GM21423 (cell line): Measurements from ENCODE around the gene TSTD2.
"Not testable (repeated sequence)": the region's sequence is repeated elsewhere in the genome, so short reads cannot be mapped to it uniquely, and the experiment has no call there.

Experiments
- ATAC-seq: cut with Tn5 transposase; IDR thresholded peaks from one replicate; pipeline ENCODE4 v1.9.1; 2021; ENCODE audit warnings: mild to moderate bottlenecking, moderate library complexity; ENCODE audit not compliant: unreplicated experiment

The TSTD2 gene

DNA sequence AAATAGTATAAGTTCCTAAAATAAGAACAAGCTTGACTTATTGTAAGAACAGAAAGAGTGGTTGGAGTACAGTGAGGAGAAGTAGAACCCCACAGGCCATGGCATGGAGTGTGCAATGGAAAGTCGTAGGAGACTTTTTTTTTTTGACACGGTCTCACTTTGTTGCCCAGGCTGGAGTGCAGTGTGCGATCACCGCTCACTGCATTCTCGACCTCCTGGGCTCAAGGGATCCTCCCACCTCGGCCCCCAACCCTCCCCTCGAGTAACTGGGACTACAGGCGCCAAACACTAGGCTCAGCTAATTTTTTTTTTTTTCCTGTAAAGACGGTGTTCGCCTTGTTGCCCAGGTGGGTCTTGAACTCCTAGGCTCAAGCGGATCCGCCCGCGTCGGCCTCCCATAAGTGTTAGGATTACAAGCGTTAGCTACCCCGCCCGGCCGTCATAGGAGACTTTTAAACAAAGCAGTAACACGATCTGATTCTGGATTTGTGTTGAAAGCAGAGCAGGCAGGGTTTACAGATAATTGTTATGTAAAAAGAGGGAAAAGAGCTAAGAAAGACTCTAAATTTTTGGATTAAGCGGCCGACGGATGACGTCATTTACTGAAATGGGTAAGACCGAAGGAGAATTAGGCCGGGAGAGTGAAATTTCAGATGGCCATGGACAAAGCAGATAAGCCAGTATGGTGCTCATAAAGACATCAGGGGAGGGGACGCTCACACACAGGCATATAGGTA lies 752 bp downstream of the TSTD2 start:
- ATAC-seq = peak; percentile 0

DNA sequence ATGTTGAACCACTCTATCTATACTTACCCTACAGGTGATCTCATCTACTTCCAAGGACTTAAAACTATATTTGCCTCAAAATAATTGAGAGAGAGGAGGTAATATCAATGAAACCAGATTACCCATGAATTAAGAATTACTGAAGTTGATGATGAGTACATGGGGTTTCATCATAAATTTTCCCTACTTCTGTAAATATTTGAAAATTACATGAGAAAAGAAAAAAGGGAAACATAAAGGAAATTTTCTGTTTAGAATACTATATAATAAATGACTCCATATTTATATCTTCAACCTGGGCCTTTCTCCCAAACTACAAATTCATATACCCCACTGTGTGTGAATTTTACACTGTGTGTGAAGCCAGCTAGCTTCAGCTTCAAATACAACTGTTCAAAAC lies 2.6 kb downstream of the TSTD2 start:
- ATAC-seq = no peak

DNA sequence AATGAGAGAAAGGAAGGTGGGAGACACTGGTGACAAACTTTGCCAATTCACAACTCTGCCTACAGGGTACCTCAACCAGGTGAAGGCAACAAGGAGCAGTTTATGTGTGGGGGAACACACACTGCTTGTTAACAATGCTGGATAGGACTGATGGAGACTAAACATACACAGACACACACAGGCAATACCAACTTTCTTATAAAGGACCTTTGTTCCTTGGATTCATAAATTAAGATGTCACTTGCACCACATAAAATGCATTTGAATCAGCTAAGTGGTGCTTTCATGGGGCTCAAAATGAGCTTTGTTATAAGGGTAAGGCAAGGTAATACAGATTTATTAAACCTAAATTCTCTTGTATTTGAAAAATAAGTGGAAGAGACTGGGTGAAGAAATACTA lies 4.0 kb downstream of the TSTD2 start:
- no peak for ATAC-seq

DNA sequence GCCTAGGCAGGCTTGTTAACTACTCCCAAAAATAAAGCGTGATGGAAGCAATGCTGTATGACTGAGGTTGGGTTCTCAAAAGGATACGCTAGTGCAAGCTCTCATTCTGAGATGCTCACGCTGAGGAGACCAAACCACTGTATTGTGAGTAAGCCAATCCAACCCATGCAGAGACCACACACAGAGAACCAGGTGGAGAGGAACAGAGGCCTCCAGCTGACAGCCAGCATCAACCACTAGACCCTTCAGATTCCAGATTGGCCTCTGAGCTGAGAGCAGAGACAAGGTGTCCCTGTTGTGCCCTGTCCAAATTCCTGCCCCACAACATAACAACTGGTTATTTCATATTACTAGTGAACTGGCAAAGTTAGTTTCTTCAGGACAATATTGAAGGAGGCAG lies 4.5 kb downstream of the TSTD2 start:
- ATAC-seq = no peak

DNA sequence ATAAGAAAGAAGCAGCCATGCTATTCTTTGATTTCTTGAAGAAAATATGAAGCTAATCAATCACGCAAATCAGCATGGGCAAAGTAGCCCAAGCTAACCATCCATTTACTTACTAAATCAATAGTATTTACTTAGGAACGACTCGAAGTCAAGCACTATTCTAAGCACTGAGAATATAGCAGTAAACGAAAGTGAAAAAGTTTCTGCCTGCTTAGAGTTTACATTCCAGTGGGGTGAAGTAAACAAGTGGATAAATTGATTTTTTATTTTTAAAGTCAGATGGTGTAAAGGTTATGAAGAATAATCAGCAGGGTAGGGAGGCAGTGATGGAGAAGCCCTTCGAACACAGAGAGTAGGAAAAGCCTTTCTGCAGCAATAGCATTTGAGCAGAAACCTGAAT lies 5.5 kb downstream of the TSTD2 start:
- ATAC-seq = no peak

DNA sequence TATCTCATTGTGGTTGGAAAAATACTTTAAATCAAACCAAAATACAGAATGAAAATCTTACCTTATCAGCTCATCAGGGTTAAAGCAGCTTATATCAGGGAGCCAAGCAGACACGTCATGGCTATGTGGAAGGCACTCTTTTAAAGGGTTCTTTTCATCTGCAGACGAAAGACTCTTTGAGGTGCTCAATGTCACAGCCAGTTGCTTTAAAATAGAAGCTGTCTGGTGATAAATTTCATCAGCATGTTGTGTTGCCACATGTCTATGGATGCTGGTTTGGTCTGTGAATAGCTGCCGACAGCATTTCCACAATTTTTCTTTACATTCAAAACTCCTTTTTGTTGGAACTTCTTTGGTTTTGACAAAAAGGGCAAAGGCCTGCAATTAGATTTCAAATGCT lies 7.5 kb downstream of the TSTD2 start:
- ATAC-seq = no peak

DNA sequence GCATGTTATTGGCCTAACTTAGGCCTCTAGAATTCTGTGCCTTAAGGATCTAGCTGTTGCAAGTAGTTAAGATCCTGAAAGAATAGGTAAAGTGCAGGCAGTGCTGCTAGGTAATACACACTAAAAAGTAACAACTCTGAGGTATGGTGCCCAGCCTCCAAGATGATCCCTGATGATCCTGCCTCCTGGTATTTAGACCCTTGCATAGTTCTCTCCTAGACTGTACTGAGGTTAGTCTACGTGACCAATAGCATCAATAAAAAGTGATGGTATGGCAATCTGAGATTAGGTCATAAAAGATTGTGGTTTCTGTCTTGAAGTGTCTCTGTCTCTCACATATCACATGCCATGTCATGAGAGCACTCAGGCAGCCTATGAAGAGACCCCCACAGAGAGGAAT lies 9.2 kb downstream of the TSTD2 start:
- no peak for ATAC-seq

DNA sequence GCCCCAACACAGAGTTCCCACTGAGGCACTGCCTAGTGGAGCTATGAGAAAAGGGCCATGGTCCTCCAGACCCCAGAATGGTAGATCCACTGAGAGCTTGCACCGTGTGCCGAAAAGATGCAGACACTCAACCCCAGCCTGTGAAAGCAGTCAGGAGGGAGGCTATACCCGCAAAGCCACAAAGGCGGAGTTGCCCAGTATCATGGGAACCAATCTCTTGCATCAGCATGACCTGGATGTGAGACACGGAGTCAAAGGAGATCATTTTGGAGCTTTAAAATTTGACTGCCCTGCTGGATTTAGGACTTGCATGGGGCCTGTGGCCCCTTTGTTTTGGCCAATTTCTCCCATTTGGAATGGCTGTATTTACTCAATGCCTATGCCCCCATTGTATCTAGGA lies 10.7 kb downstream of the TSTD2 start:
- not testable (repeated sequence) for ATAC-seq

DNA sequence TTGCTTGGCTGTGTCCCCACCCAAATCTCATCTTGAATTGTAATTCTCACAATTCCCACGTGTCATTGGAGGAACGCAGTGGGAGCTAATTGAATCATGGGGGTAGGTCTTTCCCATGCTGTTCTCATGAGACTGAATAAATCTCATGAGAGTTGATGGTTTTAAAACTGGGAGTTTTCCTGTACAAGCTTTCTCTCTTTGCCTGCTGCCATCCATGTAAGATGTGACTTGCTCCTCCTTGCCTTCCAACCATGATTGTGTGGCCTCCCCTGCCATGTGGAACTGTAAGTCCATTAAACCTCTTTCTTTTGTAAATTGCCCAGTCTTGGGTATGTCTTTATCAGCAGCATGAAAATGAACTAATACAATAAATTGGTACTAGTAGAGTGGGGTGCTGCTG lies 13.1 kb downstream of the TSTD2 start:
- not testable (repeated sequence) for ATAC-seq

DNA sequence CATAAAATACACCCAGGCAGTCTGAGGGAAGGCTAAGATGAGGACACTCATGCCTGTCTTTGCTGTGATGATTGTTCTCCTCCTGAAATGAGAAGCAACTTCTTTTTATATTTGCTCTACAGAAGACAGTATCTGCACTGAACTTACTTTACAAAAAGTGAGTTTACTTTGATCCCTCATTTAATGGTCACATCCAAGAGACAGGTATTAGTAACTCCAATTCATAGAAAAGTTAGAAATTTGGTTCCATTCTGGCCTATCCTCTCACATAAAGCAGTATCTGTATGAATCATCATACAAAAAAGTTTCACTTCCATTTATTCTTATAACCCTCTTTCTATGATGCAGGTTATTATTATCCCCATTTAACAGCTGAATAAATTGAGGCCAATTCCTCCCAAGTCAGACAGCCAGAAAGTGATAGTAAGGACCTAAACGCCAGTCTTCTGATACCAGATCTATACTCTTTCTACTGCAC lies 15.2 kb downstream of the TSTD2 start:
- ATAC-seq = peak; percentile 49

DNA sequence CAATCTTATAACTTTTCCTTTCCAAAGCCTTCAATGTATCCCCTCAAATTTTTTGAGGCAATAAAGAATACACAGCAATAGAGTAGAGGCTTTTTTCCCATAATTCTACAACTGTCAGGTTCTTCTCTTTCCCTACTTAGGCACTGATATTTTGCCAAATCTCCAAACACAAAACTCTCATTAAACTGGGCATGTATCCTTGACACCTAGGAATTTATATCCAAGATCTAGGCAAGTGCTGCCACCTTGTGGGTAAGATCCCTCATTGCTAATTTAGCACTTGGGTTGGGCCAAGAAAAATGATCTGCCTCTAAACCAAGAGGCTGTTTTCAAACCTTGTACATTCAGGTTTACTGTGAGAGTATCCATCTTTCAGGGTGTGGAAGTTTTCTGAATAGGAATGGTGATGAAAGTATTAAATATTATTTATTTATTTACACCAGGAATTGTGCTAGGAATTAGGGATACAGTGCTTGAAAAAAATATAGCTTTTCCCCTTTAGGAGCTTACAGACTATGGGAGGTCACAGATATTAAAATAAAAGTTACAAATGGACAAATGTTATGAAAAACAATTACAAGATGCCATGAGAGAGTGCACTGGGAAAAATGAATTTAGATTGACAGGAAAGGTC lies 17.6 kb downstream of the TSTD2 start:
- no peak for ATAC-seq

DNA sequence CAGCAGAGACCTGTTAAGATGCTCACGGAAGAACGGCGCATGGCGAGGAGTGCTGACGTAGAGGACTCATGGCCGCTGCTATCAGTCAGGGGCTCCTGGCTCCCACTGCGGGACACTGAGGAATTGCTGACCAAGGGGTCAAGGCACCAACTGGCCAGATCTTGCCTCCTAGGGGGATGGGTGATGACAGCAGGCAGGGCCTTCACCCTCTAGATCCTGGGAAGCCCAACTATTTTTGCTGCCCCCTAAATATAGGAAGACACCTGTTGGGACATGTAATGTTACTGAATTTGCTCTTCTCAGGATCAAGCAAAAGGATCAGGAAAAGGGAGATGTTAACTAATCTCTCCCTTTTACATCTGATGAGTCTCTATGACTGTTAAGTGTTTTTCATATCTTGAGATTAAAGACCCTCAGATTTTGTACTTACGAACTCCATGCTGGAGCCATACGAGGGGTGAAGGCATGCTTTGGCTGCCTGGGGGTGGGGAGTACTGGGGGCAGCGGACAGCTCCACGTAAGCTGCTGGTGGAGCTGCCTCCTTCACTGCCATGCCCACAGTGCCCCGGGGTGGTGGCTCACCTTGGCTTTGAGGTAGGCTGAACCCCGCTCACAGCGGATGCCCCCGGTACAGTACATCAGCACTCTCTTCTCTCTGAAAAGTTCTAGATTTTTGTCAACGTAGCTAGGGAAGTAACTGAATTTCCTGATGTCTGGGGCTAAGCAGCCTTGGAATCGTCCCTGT lies 28.1 kb downstream of the TSTD2 start:
- no peak for ATAC-seq

DNA sequence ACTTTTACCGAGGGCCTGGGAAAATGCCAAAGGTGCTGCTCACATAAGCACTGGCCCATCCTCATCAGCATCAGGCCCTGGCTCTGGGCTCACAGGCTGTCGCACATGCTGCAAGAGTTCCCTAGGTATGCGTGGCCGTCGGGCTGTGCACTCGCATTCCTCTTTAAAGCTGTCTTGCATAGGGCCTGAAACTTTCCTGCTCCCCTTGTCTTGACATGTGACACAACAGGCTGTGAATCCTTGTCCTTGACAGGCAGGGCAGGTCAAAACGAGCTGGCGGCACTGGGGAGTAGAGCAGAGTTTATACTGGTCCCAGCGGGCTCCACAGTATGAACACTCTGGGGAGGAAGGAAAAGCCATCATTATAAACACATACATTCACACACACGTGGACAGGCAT lies 30.7 kb downstream of the TSTD2 start:
- no peak for ATAC-seq

DNA sequence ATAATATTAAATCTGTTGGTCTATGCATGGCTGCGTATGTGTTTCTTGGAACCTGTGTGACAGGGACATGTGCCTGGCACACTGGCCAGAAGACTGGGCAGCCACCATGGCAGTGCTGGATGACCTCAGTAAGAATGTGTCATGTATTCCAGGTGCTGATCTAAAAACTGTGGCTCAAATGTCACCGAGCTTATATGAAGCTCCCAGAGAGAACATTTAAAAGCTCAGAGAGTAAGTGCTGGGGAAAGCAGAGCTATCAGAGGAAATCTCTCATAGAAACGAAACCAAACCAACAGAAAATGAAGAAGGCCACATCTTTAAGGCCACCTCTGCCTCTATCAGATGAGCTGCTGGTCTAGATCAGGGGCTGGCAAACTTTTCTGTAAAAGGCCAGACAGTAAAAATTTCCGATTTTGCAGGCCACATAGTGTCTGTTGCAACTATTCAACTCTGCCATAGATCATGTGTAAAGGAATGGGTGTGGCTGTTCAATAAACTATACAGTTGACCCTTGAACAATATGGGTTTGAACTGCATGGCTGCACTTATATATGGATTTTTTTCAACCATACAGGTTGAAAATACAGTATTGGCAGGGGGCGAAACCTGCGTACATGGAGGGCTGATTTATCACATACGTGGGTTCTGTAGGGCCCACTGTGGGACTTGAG lies 31.8 kb downstream of the TSTD2 start:
- ATAC-seq = no peak

DNA sequence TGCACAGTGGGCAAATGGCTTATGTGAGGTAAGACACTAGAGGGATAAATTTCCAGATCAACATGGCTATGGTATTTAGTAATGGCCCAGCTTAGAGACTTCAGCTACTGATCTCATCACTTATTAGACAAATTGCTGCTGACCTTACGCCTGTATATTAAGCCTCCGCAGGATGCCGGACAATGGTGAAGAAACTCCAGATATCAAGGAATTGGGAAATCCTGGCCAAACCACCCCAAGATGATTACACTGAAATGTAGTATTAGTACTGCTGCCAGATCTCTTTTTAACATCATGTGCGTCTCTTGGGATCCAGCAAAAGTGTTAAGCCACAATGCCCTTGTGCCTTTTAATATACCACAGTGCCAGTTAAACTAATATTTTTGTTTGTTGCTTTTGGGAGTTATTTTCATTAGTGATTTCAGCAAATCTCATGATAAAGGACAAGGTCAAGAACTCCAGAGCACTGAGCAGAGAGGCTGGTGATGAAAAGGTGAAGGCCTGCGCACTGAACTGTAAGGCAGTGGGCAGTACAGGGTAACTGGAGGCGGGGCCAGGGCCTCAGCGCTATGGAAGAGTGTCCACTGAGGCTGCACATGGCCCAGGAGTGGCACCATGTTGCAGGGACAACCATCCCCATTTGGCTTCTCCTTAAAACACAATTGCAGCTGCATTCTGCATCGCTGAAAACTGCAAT lies 32.5 kb downstream of the TSTD2 start:
- ATAC-seq = no peak

DNA sequence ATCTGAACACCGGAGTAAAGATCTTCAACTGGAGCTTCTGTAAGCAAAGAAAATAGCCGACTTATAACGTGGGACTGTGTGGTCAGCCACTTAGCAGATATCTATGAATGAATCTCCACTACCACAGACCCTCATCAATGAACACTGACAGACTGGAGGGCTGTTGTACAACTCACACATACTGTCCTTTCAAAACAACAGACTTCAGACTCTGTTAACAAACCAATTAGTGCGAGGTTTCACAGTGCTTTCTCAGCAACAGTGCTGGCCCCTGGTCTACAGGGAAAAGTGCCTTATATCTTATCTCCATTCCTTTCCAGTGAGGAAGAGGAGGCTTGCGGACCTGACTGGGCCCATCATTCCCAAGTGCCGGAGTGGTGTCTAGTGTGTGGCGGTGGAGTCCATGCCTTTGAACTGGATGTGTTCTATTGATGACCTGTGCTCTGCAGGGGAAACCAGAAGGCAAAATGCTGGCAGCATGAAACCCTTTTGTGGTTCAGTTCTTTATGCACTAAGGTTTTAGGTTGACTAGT lies 33.8 kb downstream of the TSTD2 start:
- no peak for ATAC-seq

DNA sequence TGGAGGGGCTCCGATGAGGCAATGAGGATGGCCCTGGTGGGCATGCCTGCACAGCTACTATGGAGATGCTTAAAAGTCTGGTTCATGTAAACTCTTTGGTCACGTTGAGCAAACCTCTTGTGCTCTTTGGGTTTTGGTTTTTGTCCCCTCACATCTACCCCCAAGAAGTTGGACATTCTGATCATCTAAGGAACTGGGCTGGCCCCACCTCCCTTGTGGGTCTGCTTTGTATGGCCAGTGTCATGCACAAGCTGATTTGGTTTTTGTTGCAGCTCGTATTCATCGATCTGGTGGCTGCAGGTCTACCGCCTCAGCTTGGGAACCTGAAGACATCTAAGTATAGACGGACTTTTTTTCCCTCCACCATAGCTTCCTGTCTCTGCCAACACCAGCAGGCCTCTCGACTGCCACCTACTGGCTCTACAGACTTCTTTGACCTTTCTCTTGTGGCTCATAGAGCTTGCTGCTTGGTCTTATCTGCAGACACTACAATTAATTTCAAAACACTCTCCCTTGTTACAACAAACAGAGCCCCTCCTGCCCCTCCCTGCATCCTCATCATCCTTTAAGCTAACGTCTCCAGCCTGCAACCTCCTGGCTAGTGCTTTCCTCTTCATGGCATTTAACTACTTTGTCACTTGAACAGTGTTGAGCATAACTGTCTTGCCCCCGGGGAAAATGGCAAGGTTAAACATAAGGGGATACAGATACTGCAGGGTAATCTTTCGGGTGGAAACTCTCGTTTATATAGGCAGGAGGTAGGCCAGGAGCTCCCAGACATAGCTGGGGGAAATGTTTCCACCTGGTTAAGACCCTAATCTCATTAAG lies 34.5 kb downstream of the TSTD2 start:
- ATAC-seq = peak; percentile 75

DNA sequence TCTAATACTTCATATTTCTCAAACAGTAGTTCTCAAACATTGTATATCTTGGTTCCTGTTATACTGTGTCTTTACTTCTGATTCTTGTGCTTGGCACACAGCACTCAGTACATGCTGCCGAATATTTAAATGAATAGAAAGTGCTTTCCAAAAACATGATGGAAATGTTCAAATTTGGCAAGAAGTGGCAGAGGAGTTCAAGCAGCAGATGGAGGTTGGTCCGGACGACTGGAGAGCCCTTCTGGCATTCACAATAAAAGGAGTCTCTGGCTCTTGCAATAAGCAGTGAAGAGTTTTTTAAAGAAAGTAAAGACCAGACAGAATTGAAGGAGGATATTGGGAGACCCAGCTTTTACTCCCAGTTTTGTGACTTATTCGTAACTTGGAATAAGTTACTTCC lies 36.3 kb downstream of the TSTD2 start:
- no peak for ATAC-seq

DNA sequence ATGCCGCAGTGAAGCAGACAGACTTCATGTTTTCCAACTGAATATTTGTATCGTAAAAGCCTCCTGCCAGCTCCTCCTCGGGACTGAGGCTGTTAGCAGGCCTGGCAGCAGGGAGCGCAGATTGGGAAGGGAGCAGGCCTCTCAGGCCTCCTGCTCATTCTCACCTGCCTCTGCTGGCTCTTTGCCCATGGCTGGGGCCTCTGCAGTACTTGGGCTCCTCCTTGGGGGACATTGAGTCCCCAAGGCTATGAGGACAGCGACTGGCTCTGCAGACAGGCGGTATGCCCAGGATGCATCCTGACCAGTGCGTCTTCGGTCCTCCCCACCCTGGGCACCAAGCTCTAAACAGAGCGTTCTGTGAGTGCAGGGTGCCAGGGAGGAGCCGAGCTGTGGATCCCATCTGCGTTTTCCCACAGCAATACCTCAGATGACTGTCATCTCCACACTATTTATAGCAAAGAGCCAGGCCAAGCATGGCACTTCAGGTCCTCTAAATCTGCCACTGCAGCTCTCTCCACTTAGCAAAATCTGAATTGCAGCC lies 38.7 kb downstream of the TSTD2 start:
- ATAC-seq = no peak
